K562 (cell line): ENCODE results near the gene GABPB1. TPM values are rescaled to one million over a fixed set of nuclear protein-coding genes. Genes with fewer than 3 reads are reported as not detected.

Source experiments
- ATAC-seq: fragments of 200-7000 bp; cut with Tn5 transposase; 3 replicates; pipeline ENCODE4 v1.9.1; 2020; ENCODE audit warnings: moderate library complexity
- BruUV-seq: library from RNA; stranded (reverse); fragments of 400-500 nt; replicated peaks from 2 replicates; lab custom pipeline; 2021; lab: Mats Ljungman, UMichigan
- CTCF ChIA-PET: fragments of 300-600 bp; formaldehyde crosslinking; extraction: SDS; loops from one replicate; lab custom pipeline; 2021; ENCODE audit warnings: low intra/inter-chr PET ratio; lab: Yijun Ruan, JAX
- POLR2A ChIA-PET: fragments of 300-600, 350-650 bp; sonication (Branson Sonifier 250); formaldehyde crosslinking; extraction: SDS; loops from one replicate; lab custom pipeline; 2021; ENCODE audit warnings: antibody characterized with exemption, inconsistent platforms; lab: Yijun Ruan, JAX
- DNase-seq, 4 experiments: peaks; one replicate each; pipeline versions ENCODE4 v3.0.0 to v3.0.0-alpha.2; 2011 to 2018; ENCODE audit warnings: low spot score in 3 of 4, mixed read lengths in 3 of 4; ENCODE audit errors: extremely low read depth in 1 of 4
- FAIRE-seq: peaks from 2 replicates; lab custom pipeline; 2011; peaks lifted over from hg19 to GRCh38; lab: Jason Lieb, UNC
- H2AFZ ChIP-seq: 2 replicates; pipeline ENCODE4 v1.6.0; 2011; ENCODE audit warnings: low read depth, low read length, control low read depth, inconsistent platforms
- H3K27ac ChIP-seq: fragments of 200-600 bp; 3 replicates; pipeline ENCODE4 v1.8.0; 2011; ENCODE audit warnings: low read depth, mild to moderate bottlenecking, control low read depth, inconsistent platforms, low read length, moderate library complexity, mixed read lengths; ENCODE audit errors: extremely low read depth
- H3K27me3 ChIP-seq, 2 experiments: fragments of 300-600 bp in 1 of 2; 2 replicates in 1 of 2; 3 replicates in 1 of 2; pipeline versions ENCODE4 v1.6.0 to v1.8.0; 2011; ENCODE audit warnings: inconsistent platforms in 2 of 2, low read length in 2 of 2, mild to moderate bottlenecking in 1 of 2, mixed read lengths in 1 of 2, moderate library complexity in 1 of 2; ENCODE audit not compliant: control insufficient read depth in 2 of 2, insufficient read depth in 2 of 2
- H3K36me3 ChIP-seq: fragments of 300-600 bp; 3 replicates; pipeline ENCODE4 v1.8.0; 2011; ENCODE audit warnings: mild to moderate bottlenecking, low read length, inconsistent platforms; ENCODE audit not compliant: control insufficient read depth, insufficient read depth
- H3K4me1 ChIP-seq, 2 experiments: fragments of 200-600 bp in 1 of 2; replicated peaks in 1 of 2; 2 replicates in 1 of 2; 3 replicates in 1 of 2; pipeline versions ENCODE4 v1.5.1 to v1.8.0; 2011; ENCODE audit warnings: inconsistent platforms in 2 of 2, low read length in 2 of 2, mild to moderate bottlenecking in 1 of 2, mixed read lengths in 1 of 2, moderate library complexity in 1 of 2; ENCODE audit not compliant: control insufficient read depth in 2 of 2, insufficient read depth in 2 of 2
- H3K4me2 ChIP-seq: 2 replicates; pipeline ENCODE4 v1.6.1; 2011; ENCODE audit warnings: low read length, control low read depth, inconsistent platforms, mixed read lengths; ENCODE audit not compliant: insufficient read depth
- H3K4me3 ChIP-seq: fragments of 200-600 bp; sonication (generic), shearing (Covaris generic); 2 replicates; pipeline ENCODE4 v1.5.1; 2016; ENCODE audit warnings: control low read depth, inconsistent platforms
- H3K79me2 ChIP-seq: fragments of 200-600 bp; 3 replicates; pipeline ENCODE4 v1.8.0; 2011; ENCODE audit warnings: low read length, inconsistent platforms; ENCODE audit not compliant: control insufficient read depth, insufficient read depth
- H3K9ac ChIP-seq, 2 experiments: 2 replicates each; pipeline versions ENCODE4 v1.6.0 to v1.6.1; 2011; ENCODE audit warnings: low read depth in 2 of 2, low read length in 2 of 2, control low read depth in 1 of 2, inconsistent platforms in 1 of 2, mild to moderate bottlenecking in 1 of 2, mixed read lengths in 1 of 2; ENCODE audit not compliant: insufficient read depth in 1 of 2
- H3K9me1 ChIP-seq: one replicate; pipeline ENCODE4 v1.6.0; 2011; ENCODE audit warnings: inconsistent platforms, mild to moderate bottlenecking, low read length, moderate library complexity; ENCODE audit not compliant: control insufficient read depth, insufficient read depth
- H3K9me3 ChIP-seq: replicated peaks from 2 replicates; pipeline ENCODE4 v1.5.1; 2011; ENCODE audit warnings: low read depth, low read length, inconsistent platforms; ENCODE audit not compliant: control insufficient read depth, insufficient read depth
- H4K20me1 ChIP-seq: replicated peaks from 2 replicates; pipeline ENCODE4 v1.6.1; 2011; ENCODE audit warnings: low read length, inconsistent platforms, mixed read lengths; ENCODE audit not compliant: control insufficient read depth, insufficient read depth
- BCL6 ChIP-seq: fragments of 250-450 bp; sonication (Bioruptor Pico); IDR thresholded peaks from 2 replicates; pipeline ENCODE4 v1.4.0; 2020
- BCOR ChIP-seq: fragments of 450-650 bp; IDR thresholded peaks from 2 replicates; pipeline ENCODE4 v1.6.1; 2016
- CBX1 ChIP-seq: sonication (generic); IDR thresholded peaks from 2 replicates; pipeline ENCODE4 v1.6.1; 2016; ENCODE audit warnings: antibody characterized with exemption, low read depth, mild to moderate bottlenecking
- CBX2 ChIP-seq: fragments of 200-600 bp; sonication (generic); IDR thresholded peaks from one replicate; pipeline ENCODE4 v1.6.1; 2012; ENCODE audit warnings: mild to moderate bottlenecking, low read length, inconsistent platforms; ENCODE audit not compliant: insufficient read depth, poor library complexity, severe bottlenecking
- ELF4 ChIP-seq: fragments of 450-650 bp; formaldehyde crosslinking; IDR thresholded peaks from 2 replicates; pipeline ENCODE4 v1.4.0; 2022; ENCODE audit warnings: missing genetic modification characterization
- GATA2 ChIP-seq: sonication (generic); formaldehyde crosslinking; IDR thresholded peaks from 2 replicates; pipeline ENCODE4 v1.4.0; 2020; ENCODE audit warnings: mild to moderate bottlenecking, missing genetic modification reagents
- JUN ChIP-seq, 2 experiments: sonication (generic) in 1 of 2; formaldehyde crosslinking in 1 of 2; IDR thresholded peaks; 2 replicates each; pipeline versions ENCODE4 v1.6.1 to v1.8.0; 2012 to 2022; ENCODE audit warnings: borderline replicate concordance in 2 of 2, mild to moderate bottlenecking in 2 of 2, improper control_type of control experiment in 1 of 2, low read depth in 1 of 2, low read length in 1 of 2, missing genetic modification reagents in 1 of 2
- MAFG ChIP-seq: fragments of 450-650 bp; conservative IDR thresholded peaks from 2 replicates; pipeline ENCODE4 v1.6.1; 2016; ENCODE audit warnings: missing genetic modification characterization, missing compliant biosample characterization
- MTF1 ChIP-seq: fragments of 250-450 bp; sonication (Bioruptor Pico); IDR thresholded peaks from 2 replicates; pipeline ENCODE4 v1.9.0; 2021; ENCODE audit warnings: moderate library complexity, mild to moderate bottlenecking, inconsistent platforms, borderline replicate concordance
- NFIX ChIP-seq: fragments of 250-450 bp; sonication (Bioruptor Pico); IDR thresholded peaks from 2 replicates; pipeline ENCODE4 v1.4.0; 2020; ENCODE audit warnings: low read depth, mild to moderate bottlenecking, moderate library complexity
- POLR2AphosphoS2 ChIP-seq: IDR thresholded peaks from 2 replicates; pipeline ENCODE4 v1.6.1; 2012; ENCODE audit warnings: low read length, improper control_type of control experiment
- RAD51 ChIP-seq: fragments of 450-650 bp; IDR thresholded peaks from 2 replicates; pipeline ENCODE4 v1.7.1; 2016; ENCODE audit warnings: low read depth, mild to moderate bottlenecking, borderline replicate concordance
- SFPQ ChIP-seq: fragments of 200-400 bp; formaldehyde crosslinking; IDR thresholded peaks from 2 replicates; pipeline ENCODE4 v1.6.1; 2017; ENCODE audit warnings: mild to moderate bottlenecking, low read depth, low read length, moderate library complexity
- TARDBP ChIP-seq: fragments of 450-650 bp; IDR thresholded peaks from 2 replicates; pipeline ENCODE4 v1.6.1; 2016
- TRIM24 ChIP-seq, 2 experiments: fragments of 450-650 bp; IDR thresholded peaks; 2 replicates each; pipeline ENCODE4 v1.6.1; 2016
- ZBTB1 ChIP-seq: sonication (generic); formaldehyde crosslinking; IDR thresholded peaks from 2 replicates; pipeline ENCODE4 v1.8.1; 2023; ENCODE audit warnings: missing genetic modification reagents, low read depth, mild to moderate bottlenecking, borderline replicate concordance
- ZBTB8A ChIP-seq: fragments of 450-650 bp; IDR thresholded peaks from 2 replicates; pipeline ENCODE4 v1.6.1; 2018; ENCODE audit warnings: mild to moderate bottlenecking, moderate library complexity; ENCODE audit not compliant: partially characterized antibody
- ZBTB9 ChIP-seq: fragments of 450-650 bp; formaldehyde crosslinking; IDR thresholded peaks from 2 replicates; pipeline ENCODE4 v1.4.0; 2020; ENCODE audit warnings: mild to moderate bottlenecking, moderate library complexity
- ZNF551 ChIP-seq: fragments of 250-450 bp; sonication (Bioruptor Pico); IDR thresholded peaks from 2 replicates; pipeline ENCODE4 v1.5.0; 2021; ENCODE audit warnings: mild to moderate bottlenecking, moderate library complexity
- ZNF583 ChIP-seq: fragments of 250-450 bp; sonication (Bioruptor Pico); IDR thresholded peaks from 2 replicates; pipeline ENCODE4 v1.4.0; 2020
- WGBS: fragments of 100-300 bp; shearing (Covaris generic); methylation state at CpG from one replicate; pipeline ENCODE4 v1.1.6; 2016; ENCODE audit warnings: low coverage, mixed read lengths; ENCODE audit not compliant: insufficient coverage; ENCODE audit errors: missing lambda C conversion rate; 5-methylcytosine and 5-hydroxymethylcytosine counted together
- in situ Hi-C: fragments of 300-500 bp; cut with MboI; formaldehyde crosslinking; loops from 4 replicates; pipeline ENCODE4 v1.15.0; 2018; ENCODE audit warnings: inconsistent platforms, mixed read lengths
- intact Hi-C: fragments of 100-400 bp; cut with micrococcal nuclease; formaldehyde crosslinking; loops from 2 replicates; pipeline ENCODE4 v1.14.2; 2022
- polyA plus RNA-seq, 8 experiments: library from polyadenylated mRNA; depleted of rRNA in 4 of 8; stranded (reverse) in 5 of 8; unstranded in 3 of 8; fragments of >200 nt; fragmentation: Nextera tagmentation in 2 of 8; fragmentation: Illumina TruSeq in 1 of 8; extraction: Ambion mirVana in 2 of 8; extraction: Trizol in 1 of 8; gene quantifications; 2 replicates each; pipeline versions ENCODE4 v1.2.1 to v1.2.3, GENCODE V29; 2011 to 2014; ENCODE audit warnings: inconsistent platforms in 1 of 8, missing spikeins in 1 of 8
- total RNA-seq, 7 experiments: library from RNA; depleted of rRNA in 6 of 7; stranded (reverse); fragments of >200 nt in 6 of 7; fragmentation: Illumina TruSeq in 2 of 7; extraction: Trizol in 2 of 7; gene quantifications; 2 replicates each; pipeline versions ENCODE4 v1.2.1 to v1.2.3, GENCODE V29; 2011 to 2021; ENCODE audit warnings: low replicate concordance in 1 of 7

GABPB1 gene
- total and polyA plus RNA-seq, 9 of the 15 experiments (the other 6 are each of a cell fraction or from before 2014, with no cell fraction given), result 11.8 to 42.3 (median 33.2) TPM

- ChIA-PET POLR2A (interaction anchor here (0.6 kb wide), 1 partner anchor 68 kb away, joined by 4 read pairs; no protein-coding TSS in a partner anchor), CTCF (no interaction called here)
- Histone ChIP-seq H3K9me1 (no peaks in the 10 kb centered on the region), H3K4me1 (peaks cover 33 to 46% of the 10 kb centered on the region in 2 experiments), H3K36me3 (no peaks in the 10 kb centered on the region), H3K9me3 (no peaks in the 10 kb centered on the region), H3K27ac (no peak overlapping the region), H3K9ac (no peak overlapping the region), H4K20me1 (no peaks in the 10 kb centered on the region), H2AFZ (no peak overlapping the region), H3K4me2 (no peak overlapping the region), H3K79me2 (no peaks in the 10 kb centered on the region), H3K4me3 (no peak overlapping the region), H3K27me3 (no peaks in the 10 kb centered on the region)
- WGBS, result 29% methylated on average over 5 of the region's 5 CpGs
- BruUV-seq, result no TSS peak
- DNase-seq, result peak in 1 of 4 experiments; percentile 37
- in situ Hi-C loops, result no loop called here
- peak; percentile 6 for FAIRE-seq
- intact Hi-C loops, result no loop called here
- no peak for ATAC-seq
- TF ChIP-seq BCOR (no peak), POLR2AphosphoS2 (no peak), TARDBP (no peak), NFIX (no peak), ZNF551 (no peak), ZNF583 (CRISPR knock-in tag) (no peak), RAD51 (no peak), ZBTB1 (no peak), TRIM24 (IDR thresholded peaks at IDR 0.05) (no peak), JUN (IDR thresholded peaks at IDR 0.05; ENCODE audit: borderline replicate concordance, low read depth, low read length) (0 out of 2 replicates have a peak, but pooled peaks have one; percentile 45), JUN (CRISPR knock-in tag; IDR thresholded peaks at IDR 0.05; ENCODE audit: borderline replicate concordance) (no peak), ZBTB9 (CRISPR knock-in tag) (no peak), ZBTB8A (no peak), MTF1 (CRISPR knock-in tag) (no peak), CBX1 (no peak), ELF4 (CRISPR knock-in tag) (no peak), MAFG (tag) (peak; percentile 87), GATA2 (CRISPR knock-in tag) (peak; percentile 51; the same call in 1 of the 2 replicates), CBX2 (no peak), SFPQ (no peak), BCL6 (no peak)
Observed at GRCh38 chr15:50256188-50257041, 98.6 kb downstream of the GABPB1 start.
